HG03108 (cell line): Measurements from ENCODE around the gene TMEM131.
"Not testable (repeated sequence)": the region's sequence is repeated elsewhere in the genome, so short reads cannot be mapped to it uniquely, and the experiment has no call there.

Source experiments
- ATAC-seq: cut with Tn5 transposase; IDR thresholded peaks from one replicate; pipeline ENCODE4 v1.9.1; 2021; ENCODE audit warnings: moderate library complexity; ENCODE audit not compliant: unreplicated experiment

The TMEM131 gene

DNA sequence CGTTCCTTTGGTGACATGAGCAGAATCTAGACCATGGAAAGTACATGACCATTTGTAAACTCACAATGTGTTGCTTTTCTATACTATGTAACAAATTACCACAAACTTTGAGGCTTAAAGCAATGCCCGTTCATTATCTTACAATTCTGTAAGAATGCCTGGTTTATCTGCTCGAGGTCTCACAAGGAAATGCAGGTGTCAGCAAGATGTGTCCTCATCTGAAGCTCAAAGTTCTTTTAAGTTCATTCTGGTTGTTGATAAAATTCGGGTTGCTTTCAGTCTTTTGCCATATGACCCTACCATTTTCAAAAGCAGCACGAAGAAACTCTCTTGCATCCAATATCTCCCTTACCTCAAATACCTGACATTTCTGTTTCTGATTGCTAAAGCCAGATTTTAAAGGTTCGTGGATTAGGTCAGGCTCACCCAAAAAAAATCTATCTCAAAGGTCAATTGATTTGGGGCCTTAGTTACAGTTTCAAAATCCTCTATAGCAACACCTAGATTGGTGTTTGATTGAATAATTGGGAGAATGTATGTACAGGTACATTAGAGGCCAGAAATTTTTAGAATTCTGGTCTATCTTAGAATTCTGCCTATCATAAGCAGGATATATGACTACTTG is 125.9 kb downstream of the TMEM131 start:
- ATAC-seq: no peak

DNA sequence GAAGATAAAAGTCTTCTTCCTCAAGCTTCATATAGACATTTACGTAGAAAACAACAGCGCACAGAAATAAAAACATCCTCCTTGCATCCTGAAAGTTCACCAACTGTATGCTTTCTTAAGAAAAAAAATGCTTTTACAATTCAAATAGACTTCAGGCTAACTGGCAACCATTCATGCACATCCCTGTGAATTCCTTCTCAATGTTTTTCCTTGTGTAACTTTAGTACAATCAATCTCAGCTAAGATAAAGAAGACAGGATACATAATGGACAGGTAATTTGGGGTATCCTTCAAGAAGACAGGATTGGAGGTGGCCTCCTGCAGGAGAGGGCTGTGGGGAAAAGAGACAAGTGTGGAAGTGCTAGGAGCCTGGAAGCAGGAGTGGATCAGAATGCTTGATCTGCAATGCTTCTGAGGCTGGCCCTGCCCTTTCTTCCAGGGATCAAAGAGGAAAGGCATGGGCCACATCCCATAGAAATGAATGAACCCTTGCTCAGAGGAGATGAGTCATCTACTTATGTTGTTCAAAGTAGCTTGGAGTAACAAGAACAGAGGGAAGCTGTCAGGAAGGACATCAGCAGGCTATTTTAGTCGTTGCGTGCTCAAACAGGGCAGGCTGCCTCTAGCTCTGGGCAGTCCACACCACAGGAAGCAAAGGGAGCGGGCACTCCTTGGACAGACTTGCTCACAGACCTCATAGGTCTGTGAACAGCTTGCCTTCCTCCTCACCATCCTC is 126.6 kb downstream of the TMEM131 start:
- ATAC-seq: no peak

DNA sequence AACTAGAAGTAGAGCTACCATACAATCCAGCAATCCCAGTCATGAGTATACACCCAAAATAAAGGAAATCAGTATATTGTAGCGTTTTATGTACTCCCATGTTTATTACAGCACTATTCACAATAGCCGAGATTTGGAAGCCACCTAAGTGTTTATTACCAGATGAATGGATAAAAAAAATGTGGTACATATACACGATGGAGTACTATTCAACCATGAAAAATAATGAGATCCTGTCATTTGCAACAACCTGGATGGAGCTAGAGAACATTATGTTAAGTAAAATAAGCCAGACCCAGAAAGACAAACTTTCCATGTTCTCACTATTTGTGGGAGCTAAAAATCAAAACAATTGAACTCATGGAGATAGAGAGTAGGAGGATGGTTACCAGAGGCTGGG is 131.9 kb downstream of the TMEM131 start:
- no peak for ATAC-seq

DNA sequence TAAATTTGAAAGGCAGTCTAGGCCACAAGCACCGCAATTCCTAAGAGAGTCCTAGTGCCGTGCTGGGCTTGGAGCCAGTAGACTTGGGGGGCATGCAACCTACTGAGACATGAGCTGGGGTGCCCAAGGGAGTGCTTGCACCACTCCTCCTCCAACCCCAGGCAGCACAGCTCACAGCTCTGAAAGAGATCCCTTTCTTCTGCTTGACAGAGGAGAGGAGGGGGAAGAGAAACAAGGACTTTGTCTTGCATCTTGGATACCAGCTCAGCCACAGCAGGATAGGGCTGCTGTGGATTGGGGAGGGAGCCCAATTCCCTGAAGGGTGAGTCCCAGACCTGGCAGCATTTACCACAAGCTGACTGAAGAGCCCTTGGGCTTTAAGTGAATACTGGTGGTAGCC is 134.6 kb downstream of the TMEM131 start:
- ATAC-seq: no peak

DNA sequence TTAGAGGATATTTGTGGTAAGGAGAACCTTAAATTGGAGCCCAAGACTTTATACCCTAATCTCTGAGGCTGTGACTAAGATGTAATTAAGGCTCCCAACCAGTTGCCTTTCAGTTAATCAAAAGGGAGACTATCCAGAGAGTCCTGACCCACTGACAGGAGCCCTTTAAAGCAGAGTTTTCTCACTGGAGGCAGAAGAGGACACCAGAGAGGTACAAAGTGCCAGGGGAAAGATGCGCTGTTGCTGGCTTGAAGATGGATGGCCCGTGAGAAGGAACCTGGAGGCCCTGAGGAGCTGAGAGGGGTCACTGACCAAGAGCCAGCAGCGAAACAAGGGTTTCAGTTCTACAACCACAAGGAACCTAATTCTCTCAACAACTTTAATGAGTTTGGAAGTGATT is 137.3 kb downstream of the TMEM131 start:
- ATAC-seq: no peak

DNA sequence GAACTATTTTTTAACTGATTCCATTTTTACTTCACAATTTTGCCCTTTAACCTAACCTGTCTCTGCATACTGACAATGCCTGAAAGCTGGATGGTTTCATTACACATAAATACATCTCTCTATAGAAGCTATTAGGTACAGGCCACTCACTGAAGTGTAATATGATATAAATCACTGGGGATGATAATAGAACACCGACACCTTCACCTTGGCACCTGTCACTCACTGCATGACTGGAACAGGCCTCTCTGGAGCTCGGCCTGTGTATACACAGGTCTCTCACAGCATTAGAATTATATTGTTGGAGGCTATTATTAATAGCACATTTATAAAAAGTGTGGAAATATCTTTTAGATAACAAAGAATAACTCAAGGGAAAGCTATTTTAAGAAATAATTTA is 138.2 kb downstream of the TMEM131 start:
- no peak for ATAC-seq

DNA sequence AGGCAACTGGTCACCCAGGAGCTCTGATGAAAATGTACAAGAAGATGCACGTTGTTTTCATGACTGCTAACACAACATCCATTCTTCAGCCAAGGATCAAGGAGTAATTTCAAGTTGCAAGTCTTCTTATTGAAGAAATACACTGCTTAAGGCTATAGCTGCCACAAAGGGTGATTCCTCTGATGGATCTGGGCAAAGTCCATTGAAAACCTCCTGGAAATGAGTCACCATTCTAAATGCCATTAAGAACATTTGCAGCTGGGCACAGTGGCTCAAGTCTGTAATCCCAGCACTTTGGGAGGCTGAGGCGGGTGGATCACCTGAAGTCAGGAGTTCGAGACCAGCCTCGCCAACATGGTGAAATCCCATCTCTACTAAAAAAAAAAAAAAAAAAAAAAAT is 142.7 kb downstream of the TMEM131 start:
- not testable (repeated sequence) for ATAC-seq

DNA sequence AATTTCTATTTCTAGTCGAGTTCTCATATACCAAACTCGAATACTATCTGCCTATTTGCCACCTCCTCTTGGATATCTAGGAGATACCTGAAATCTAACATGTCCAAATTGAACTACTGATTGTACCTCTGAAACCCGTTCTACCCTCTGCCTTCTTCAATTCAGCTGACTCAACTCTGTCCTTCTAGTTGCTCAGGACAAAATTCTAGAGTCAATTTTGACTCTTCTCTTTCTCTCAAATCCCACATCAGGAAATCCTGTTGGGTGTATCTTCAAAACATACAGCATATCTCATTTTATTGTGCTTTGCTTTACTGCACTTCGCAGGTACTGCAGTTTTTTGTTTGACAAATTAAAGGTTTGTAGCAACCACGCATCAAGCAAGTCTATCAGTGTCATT is 144.6 kb downstream of the TMEM131 start:
- no peak for ATAC-seq

DNA sequence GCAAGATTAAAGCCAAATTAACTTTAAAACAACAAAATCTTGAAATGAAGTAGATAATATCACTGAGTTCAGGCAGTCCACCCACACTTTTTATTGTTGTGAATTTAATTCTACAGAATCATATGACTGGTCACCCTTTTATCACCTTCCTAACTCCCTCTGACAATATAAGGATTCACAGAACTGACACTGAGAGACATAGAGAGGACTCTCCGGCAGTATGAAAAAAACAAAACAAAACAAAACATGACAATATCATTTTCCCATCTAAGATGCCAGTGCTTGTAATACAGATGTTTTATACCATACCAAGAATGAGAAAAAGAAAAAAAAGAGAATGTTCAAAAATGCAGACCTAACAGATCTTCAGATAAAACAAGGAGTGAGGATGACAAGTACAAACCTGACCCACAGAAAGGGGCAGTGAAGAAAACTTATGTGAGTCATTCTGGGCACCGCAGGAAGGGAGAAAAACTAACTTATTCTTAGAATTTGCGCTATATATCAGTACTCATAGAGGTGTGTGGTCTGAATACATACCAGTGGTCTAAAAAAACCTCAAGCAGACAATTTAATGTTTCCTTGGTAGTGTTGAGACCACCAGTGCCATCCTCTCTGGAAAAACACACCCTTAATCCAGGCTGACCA is 145.7 kb downstream of the TMEM131 start:
- ATAC-seq: peak; percentile 72

DNA sequence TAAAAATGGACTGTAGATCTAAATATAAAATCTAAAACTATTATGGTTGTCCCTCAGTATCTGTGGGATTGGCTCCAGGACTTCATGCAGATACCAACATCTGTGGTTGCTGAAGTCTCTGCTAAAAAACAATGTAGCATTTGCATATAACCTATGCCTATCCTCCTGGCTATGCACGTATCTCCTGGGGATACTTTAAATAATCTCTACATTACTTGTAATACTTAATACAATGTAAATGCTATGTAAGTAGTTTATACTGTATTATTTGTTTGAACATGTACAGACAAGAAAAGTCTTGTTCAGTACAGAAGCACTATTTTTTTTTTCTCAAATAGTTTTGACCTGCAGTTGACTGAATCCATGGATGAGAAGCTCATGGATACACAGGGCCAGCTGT is 147.4 kb downstream of the TMEM131 start:
- ATAC-seq: no peak

DNA sequence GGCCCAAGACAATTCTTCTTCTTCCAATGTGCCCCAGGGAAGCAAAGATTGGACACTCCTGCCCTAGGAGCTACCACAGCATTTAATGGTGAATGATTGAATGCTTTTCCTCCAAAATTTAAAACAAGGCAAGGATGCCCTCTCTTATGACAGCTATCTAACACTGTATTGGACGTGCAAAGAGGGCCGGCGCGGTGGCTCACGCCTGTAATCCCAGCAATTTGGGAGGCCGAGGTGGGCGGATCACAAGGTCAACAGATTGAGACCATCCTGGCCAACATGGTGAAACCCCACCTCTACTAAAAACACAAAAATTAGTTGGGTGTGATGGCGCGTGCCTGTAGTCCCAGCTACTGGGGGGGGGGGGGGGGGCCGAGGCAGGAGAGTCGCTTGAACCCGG is 149.0 kb downstream of the TMEM131 start:
- ATAC-seq: not testable (repeated sequence)

DNA sequence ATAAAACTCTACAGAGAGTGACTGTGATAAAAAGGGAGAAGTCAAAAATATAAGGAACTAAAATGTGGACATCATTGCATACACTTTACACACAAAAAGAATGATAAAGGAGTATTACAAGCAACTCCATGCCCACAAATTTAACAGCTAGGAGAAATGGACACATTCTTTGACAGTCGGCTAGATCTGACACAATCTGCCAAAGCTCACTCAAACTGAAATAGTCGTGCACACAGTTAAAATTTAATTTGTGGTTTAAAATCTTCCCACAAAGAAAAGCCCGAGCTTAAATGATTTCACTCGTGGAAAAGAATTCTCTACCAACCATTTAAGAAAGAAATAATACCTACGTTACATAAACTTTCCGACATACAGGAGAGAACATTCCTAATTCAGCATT is 149.9 kb downstream of the TMEM131 start:
- ATAC-seq: no peak

DNA sequence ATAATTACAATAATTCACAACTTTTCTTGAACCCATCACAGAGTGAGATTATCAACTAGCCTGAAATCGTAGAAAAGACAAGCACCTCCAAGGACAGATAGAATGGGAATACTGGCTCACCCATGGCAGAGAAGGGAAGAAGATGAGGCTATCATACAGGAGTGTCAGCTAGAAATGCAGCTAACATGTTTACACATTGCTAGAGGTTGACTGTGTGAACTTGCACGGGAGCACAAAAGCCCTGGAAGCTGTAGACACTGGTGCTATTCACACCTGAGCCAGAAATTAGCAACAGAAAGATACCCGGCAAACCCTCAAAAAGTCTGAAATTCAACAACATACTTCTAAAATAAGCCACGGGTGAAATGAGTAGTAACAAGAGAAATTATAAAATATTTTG is 150.6 kb downstream of the TMEM131 start:
- no peak for ATAC-seq

DNA sequence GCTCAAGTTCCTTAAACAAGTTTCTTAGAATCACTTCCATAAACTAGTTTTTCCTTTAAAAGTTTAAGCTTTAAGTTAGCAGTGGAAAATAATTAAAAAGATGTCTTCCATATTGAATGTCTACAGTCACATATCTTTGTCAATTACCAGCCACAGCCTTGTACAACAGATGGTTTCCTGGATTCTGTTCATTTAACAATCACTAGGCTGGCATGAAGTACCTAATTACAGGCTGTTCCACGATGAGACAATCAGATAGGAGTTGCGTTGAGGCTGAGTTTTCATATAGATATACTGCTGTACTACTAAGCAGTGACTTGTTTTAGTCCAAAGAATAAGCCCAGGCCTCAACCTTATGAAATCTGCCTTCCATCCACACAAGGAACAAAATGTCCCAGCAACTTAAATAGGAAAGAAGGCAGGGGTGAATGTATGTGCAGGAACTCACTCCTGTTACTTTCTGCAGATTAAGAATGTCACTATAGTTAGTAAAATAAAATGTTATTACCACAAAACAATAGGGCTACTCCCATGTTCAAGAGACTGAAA is 151.4 kb downstream of the TMEM131 start:
- ATAC-seq: no peak

DNA sequence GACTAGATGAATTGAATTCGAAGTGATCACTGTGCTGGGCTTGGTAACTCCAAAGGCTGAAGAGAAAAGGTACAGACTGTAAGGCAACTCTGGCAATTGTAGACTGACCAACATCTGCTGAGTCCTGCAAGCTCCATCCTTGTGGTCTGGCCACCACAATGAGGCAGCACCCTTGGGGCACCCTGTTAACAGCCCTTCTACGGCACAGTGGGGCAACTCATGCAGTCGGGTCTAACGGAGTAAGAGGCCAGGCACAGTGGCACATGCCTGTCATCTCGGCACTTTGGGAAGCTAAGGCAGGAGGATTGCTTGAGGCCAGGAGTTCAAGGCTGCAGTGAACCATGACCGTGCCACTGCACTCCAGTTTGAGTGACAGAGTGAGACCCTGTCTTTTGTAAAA is 155.6 kb downstream of the TMEM131 start:
- ATAC-seq: no peak

DNA sequence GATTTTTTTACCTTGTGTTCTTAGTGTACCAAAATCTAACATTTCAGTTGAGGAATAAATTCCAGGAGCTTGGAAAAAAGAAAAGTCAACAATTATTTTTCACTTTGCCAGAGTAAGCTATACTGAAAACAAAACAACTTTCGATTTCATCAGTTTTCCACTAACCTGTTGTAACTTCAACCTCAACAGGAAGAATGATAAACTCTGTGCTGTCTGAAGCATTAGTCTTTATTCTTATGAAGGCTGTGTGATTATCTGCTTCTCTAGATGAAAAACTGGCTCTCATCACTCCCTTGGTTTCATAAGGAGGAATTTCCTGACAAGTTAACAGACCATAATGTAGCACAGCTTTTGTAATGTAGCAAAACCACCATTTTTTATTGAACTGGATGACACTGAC is 161.1 kb downstream of the TMEM131 start:
- no peak for ATAC-seq

DNA sequence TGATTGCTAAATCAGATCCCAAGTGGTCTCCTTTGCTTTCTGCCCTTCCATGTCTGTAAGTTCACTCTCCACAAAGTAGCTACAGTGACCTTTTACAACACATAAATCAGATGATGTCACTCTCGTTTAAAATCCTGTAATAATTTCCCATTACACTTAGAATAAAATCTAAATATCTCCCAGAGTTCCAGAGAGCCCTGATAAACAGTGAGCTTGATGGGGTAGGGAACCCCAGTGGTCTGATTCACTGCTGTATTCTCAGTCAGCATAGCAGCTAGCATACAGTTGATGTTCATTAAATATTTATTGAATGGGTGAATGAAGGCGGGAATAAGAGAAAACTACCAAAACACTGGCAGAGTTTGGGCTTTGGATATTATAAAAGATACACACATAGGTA is 164.6 kb downstream of the TMEM131 start:
- no peak for ATAC-seq

DNA sequence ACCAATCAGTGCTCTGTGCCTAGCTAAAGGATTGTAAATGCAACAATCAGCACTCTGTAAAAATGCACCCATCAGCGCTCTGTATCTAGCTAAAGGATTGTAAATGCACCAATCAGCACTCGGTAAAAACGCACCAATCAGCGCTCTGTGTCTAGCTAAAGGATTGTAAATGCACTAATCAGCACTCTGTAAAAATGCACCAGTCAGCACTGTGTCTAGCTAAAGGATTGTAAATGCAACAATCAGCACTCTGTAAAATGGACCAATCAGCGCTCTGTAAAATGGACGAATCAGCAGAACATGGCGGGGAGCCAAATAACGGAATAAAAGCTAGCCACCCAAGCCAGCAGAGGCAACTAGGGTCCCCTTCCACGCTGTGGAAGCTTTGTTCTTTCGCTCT is 166.5 kb downstream of the TMEM131 start:
- ATAC-seq: not testable (repeated sequence)

DNA sequence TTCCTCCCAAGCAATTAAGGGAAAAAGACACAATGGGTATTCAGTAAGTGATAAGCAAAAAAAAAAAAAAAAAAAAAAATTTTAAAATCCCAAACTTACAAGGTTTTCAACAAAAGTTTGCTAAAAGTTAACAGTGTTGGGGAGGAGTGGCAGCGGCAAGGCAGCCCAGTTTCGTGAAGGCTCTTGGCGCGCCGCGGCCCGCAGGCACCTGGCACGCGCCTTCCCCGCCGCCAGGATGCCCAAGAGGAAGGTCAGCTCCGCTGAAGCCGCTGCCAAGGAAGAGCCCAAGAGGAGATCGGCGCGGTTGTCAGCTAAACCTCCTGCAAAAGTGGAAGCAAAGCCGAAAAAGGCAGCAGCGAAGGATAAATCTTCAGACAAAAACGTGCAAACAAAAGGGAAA is 168.7 kb downstream of the TMEM131 start:
- not testable (repeated sequence) for ATAC-seq

DNA sequence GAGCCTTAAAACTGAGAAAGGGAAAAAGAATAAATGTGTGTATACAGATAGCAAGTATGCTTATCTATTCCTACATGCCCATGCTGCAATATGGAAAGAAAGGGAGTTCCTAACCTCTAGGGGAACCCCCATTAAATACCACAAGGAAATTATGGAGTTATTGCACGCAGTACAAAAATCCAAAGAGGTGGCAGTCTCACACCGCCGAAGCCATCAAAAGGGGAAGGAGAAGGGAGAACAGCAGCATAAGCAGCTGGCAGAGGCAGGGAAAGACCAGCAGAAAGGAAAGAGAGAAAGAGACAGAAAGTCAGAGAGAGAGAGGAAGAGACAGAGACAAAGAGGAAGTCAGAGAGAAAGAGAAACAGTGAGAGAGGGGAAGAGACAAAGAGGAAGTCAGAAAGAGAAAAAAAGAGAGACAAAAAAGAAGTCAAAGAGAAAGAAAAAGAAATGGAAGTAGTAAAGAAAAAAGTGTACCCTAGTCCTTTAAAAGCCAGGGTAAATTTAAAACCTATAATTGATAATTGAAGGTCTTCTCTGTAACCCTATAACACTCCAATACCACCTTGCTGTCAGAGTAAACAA is 169.4 kb downstream of the TMEM131 start:
- ATAC-seq: not testable (repeated sequence)

DNA sequence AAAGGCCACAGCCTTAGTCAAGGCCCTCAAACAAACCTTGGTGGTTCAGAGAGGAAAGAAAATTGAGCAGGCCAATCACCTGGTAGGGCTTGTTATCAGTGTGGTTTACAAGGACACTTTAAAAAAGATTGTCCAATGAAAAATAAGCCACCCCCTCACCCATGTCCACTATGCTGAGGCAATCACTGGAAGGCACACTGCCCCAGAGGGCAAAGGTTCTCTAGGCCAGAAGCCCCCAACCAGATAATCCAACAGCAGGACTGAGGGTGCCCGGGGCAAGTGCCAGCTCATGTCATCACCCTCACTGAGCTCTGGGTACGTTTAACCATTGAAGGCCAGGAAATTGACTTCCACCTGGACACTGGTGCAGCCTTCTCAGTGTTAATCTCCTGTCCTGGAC is 171.7 kb downstream of the TMEM131 start:
- ATAC-seq: not testable (repeated sequence)

DNA sequence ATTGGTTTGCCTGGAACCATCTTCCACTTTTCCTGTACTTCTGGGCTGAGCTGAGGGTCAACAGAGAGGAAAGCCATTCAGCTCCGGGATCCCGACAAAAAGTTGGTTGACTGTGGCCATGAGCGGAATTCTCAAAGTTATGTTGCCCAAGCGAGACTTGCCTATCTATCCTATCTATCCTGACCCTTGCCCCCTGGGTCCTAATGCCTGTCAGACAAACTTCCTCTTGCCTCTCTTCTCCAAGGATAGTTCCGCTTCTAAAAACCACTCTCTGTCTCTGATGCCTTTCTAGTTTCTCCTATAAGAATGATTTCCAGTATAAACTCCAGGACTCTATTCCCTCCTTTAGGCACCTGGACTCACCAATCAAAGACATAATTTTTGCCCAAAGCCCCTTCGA is 173.9 kb downstream of the TMEM131 start:
- not testable (repeated sequence) for ATAC-seq
